NCI-H2227 (cell line): ENCODE data around the gene CATSPERD.
"Not testable (repeated sequence)": the region's sequence is repeated elsewhere in the genome, so short reads cannot be mapped to it uniquely, and the experiment has no call there.

Source experiments
- DNase-seq: peaks from one replicate; lab custom pipeline; 2025; ENCODE audit not compliant: unreplicated experiment; lab: John Stamatoyannopoulos, UW

CATSPERD gene

GRCh38 chr19:5697022-5697889, 23.2 kb upstream of the CATSPERD start:
- no peak for DNase-seq

- no peak for DNase-seq
These were observed 22.4 kb upstream of the CATSPERD start for GRCh38 chr19:5697890-5698634.

- no peak for DNase-seq
These were observed 21.6 kb upstream of the CATSPERD start for GRCh38 chr19:5698635-5699422.

- DNase-seq, result no peak
These were observed 19.9 kb upstream of the CATSPERD start for GRCh38 chr19:5700455-5701092.

- not testable (repeated sequence) for DNase-seq
These were observed 18.4 kb upstream of the CATSPERD start for GRCh38 chr19:5702053-5702410.

GRCh38 chr19:5703819-5704818, 16.3 kb upstream of the CATSPERD start:
- DNase-seq, result no peak

GRCh38 chr19:5705552-5705951, 14.9 kb upstream of the CATSPERD start:
- DNase-seq, result no peak

- DNase-seq, result no peak
These were observed 13.4 kb upstream of the CATSPERD start for GRCh38 chr19:5706876-5707573.

- no peak for DNase-seq
These were observed 12.6 kb upstream of the CATSPERD start for GRCh38 chr19:5707576-5708575.

GRCh38 chr19:5711025-5711424, 9.4 kb upstream of the CATSPERD start:
- no peak for DNase-seq

GRCh38 chr19:5711713-5712161, 8.7 kb upstream of the CATSPERD start:
- no peak for DNase-seq

GRCh38 chr19:5713228-5713627, 7.2 kb upstream of the CATSPERD start:
- no peak for DNase-seq

- no peak for DNase-seq
These were observed 5.6 kb upstream of the CATSPERD start for GRCh38 chr19:5714816-5715215.

- no peak for DNase-seq
These were observed 3.1 kb upstream of the CATSPERD start for GRCh38 chr19:5717215-5717935.

- DNase-seq, result no peak
These were observed 2.3 kb upstream of the CATSPERD start for GRCh38 chr19:5718037-5718578.

GRCh38 chr19:5718579-5719273, 1.7 kb upstream of the CATSPERD start:
- DNase-seq, result no peak
